T-cell (primary cell): ENCODE results near the gene ATP9B. TPM values are rescaled to one million over a fixed set of nuclear protein-coding genes. Genes with fewer than 3 reads are reported as not detected.
A peak's percentile ranks its signal among the peaks of the same experiment; 100 is the strongest.

ENCODE experiments used
- ATAC-seq, 4 experiments: fragments of 200-7000 bp in 3 of 4; fragments of 150-1000 bp in 1 of 4; cut with Tn5 transposase; replicated peaks in 1 of 4; 1 replicate in 3 of 4; 2 replicates in 1 of 4; pipeline ENCODE4 v1.10.0; 2021; ENCODE audit warnings: moderate library complexity in 3 of 4, mild to moderate bottlenecking in 2 of 4, moderate number of reproducible peaks in 1 of 4
- CTCF ChIA-PET, 2 donors: fragments of 300-600 bp; sonication (Branson Sonifier 250); formaldehyde crosslinking; loops; one replicate each; lab custom pipeline; 2022; ENCODE audit warnings: antibody characterized with exemption in 2 of 2; lab: Charles Lee
- POLR2A ChIA-PET, 2 donors: fragments of 300-600 bp; sonication (Branson Sonifier 250); formaldehyde crosslinking; loops; one replicate each; lab custom pipeline; 2022; ENCODE audit warnings: antibody characterized with exemption in 2 of 2; lab: Charles Lee
- DNase-seq, 35 experiments: peaks; one replicate each; pipeline versions ENCODE4 v3.0.0 to v3.0.0-alpha.2; 2013 to 2023
- H3K27ac ChIP-seq: one replicate; pipeline ENCODE4 v1.5.1; 2013; ENCODE audit warnings: low read length
- H3K27me3 ChIP-seq, 2 experiments: replicated peaks in 1 of 2; 1 replicate in 1 of 2; 2 replicates in 1 of 2; pipeline versions ENCODE4 v1.6.1 to v1.7.0; 2013; ENCODE audit warnings: low read length in 1 of 2, mixed read lengths in 1 of 2; ENCODE audit not compliant: control insufficient read depth in 2 of 2, insufficient read depth in 2 of 2; ENCODE audit errors: extremely low read depth in 1 of 2
- H3K36me3 ChIP-seq, 2 donors: 1 replicate in 1 of 2; 2 replicates in 1 of 2; pipeline versions ENCODE4 v1.6.1 to v1.7.0; 2013; ENCODE audit warnings: low read length in 1 of 2; ENCODE audit not compliant: control insufficient read depth in 2 of 2, insufficient read depth in 1 of 2; ENCODE audit errors: extremely low read depth in 1 of 2
- H3K4me1 ChIP-seq, 2 experiments: 1 replicate in 1 of 2; 2 replicates in 1 of 2; pipeline versions ENCODE4 v1.6.1 to v1.7.0; 2013; ENCODE audit warnings: low read length in 2 of 2, mixed read lengths in 1 of 2; ENCODE audit not compliant: insufficient read depth in 2 of 2, control insufficient read depth in 1 of 2; ENCODE audit errors: extremely low read depth in 1 of 2
- H3K4me3 ChIP-seq, 2 donors: 1 replicate in 1 of 2; 2 replicates in 1 of 2; pipeline versions ENCODE4 v1.5.1 to v1.7.0; 2013; ENCODE audit warnings: mild to moderate bottlenecking in 2 of 2, low read length in 1 of 2, moderate library complexity in 1 of 2; ENCODE audit not compliant: control insufficient read depth in 1 of 2; ENCODE audit errors: extremely low read depth in 1 of 2
- H3K9me3 ChIP-seq: 2 replicates; pipeline ENCODE4 v1.7.0; 2013
- H3K27ac Mint-ChIP-seq, 2 donors: one replicate each; pipeline ENCODE4 v1.8.0; 2020 to 2021; ENCODE audit warnings: mild to moderate bottlenecking in 2 of 2, mixed read lengths in 2 of 2
- H3K27me3 Mint-ChIP-seq, 2 donors: one replicate each; pipeline ENCODE4 v1.8.0; 2021 to 2022; ENCODE audit warnings: mixed read lengths in 2 of 2
- H3K36me3 Mint-ChIP-seq: one replicate; pipeline ENCODE4 v1.8.0; 2021; ENCODE audit warnings: mixed read lengths
- H3K4me1 Mint-ChIP-seq, 3 donors: one replicate each; pipeline ENCODE4 v1.8.0; 2020 to 2022; ENCODE audit warnings: mixed read lengths in 3 of 3, mild to moderate bottlenecking in 1 of 3
- H3K4me3 Mint-ChIP-seq, 3 donors: one replicate each; pipeline ENCODE4 v1.8.0; 2020 to 2022; ENCODE audit warnings: mild to moderate bottlenecking in 3 of 3, mixed read lengths in 3 of 3, moderate library complexity in 3 of 3
- H3K9me3 Mint-ChIP-seq, 3 donors: one replicate each; pipeline ENCODE4 v1.8.0; 2020 to 2022; ENCODE audit warnings: mixed read lengths in 3 of 3
- WGBS: methylation state at CpG from one replicate; pipeline ENCODE4 v1.1.5; 2013; ENCODE audit warnings: missing lambda C conversion rate; ENCODE audit not compliant: insufficient coverage; 5-methylcytosine and 5-hydroxymethylcytosine counted together
- total RNA-seq, 35 experiments: library from RNA in 6 of 35; stranded (reverse) in 6 of 35; fragments of 120-200 nt in 1 of 35; gene quantifications; one replicate each; pipeline versions ENCODE4 v1.2.1 to v1.2.4 and lab custom pipeline; 2013 to 2026

ATP9B gene
- total RNA-seq, 5 donors from 2014 or later (not counting 1 experiment from before 2014, with no cell fraction given): 54.1 to 95.2 (median 65.4) TPM

- no CpG with 5 or more reads among the region's 4 CpGs for WGBS
- DNase-seq (peak in 32 of 35 experiments; percentile 9 to 68 (median 30)), ATAC-seq (peak; percentile 81 to 91 (median 82))
- Mint-ChIP-seq H3K27ac (peak overlapping the region in 1 of 2 donors; percentile 22), H3K36me3 (peaks cover 41% of the 10 kb centered on the region), H3K27me3 (no peaks in the 10 kb centered on the region), H3K9me3 (no peaks in the 10 kb centered on the region), H3K4me3 (no peak overlapping the region), H3K4me1 (peaks cover under 1 to 28% (median 21%) of the 10 kb centered on the region in 3 donors)
- no peak overlapping the region for H3K4me3 ChIP-seq
- H3K36me3 ChIP-seq: peaks cover 3 to 9% of the 10 kb centered on the region in 2 donors
- ChIA-PET POLR2A (no interaction called here), CTCF (interaction anchor here in 1 of 2 donors (0.6 kb wide), 1 partner anchor 30 kb away, joined by 4 read pairs; no protein-coding TSS in a partner anchor)
- no peaks in the 10 kb centered on the region for H3K27me3 ChIP-seq
- H3K9me3 ChIP-seq: no peaks in the 10 kb centered on the region
- peaks cover 0 to 6% of the 10 kb centered on the region in 2 experiments for H3K4me1 ChIP-seq
- no peak overlapping the region for H3K27ac ChIP-seq
Measured at GRCh38 chr18:79139206-79139605, 70.0 kb downstream of the ATP9B start.

DNA sequence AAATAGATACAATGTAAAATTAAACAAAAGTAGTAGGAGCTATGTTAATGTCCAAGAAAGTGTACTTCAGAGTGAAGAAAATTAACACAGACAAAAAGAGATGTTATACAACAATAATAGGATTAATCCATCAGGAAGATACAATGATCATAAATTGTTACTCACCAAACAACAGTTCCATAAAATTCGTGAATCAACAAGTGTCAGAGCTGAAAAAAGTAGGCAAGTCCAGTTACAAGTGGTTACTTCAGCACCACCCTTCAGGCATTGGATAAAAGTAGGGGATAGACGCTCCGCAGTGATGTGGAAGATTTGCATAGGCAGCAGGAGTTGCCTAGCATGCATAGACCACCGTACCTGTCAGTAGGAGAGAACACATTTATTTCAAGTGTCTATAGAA is 77.8 kb downstream of the ATP9B start:
- no CpG with 5 or more reads among the region's 4 CpGs for WGBS
- no peaks in the 10 kb centered on the region for H3K27me3 ChIP-seq
- ATAC-seq: no peak
- Mint-ChIP-seq H3K4me1 (peaks cover 0 to 4% (median 4%) of the 10 kb centered on the region in 3 donors), H3K27me3 (no peaks in the 10 kb centered on the region), H3K36me3 (peaks cover 45% of the 10 kb centered on the region), H3K27ac (no peak overlapping the region), H3K9me3 (no peaks in the 10 kb centered on the region), H3K4me3 (no peak overlapping the region)
- POLR2A ChIA-PET: no interaction called here
- no peak for DNase-seq
- peaks cover 0 to 6% of the 10 kb centered on the region in 2 donors for H3K36me3 ChIP-seq
- H3K4me3 ChIP-seq: no peak overlapping the region
- H3K9me3 ChIP-seq: no peaks in the 10 kb centered on the region
- CTCF ChIA-PET: interaction anchor here in 1 of 2 donors (0.6 kb wide), 1 partner anchor 1066 kb away, joined by 3 read pairs; no protein-coding TSS in a partner anchor
- no peak overlapping the region for H3K27ac ChIP-seq
- no peaks in the 10 kb centered on the region for H3K4me1 ChIP-seq

DNA sequence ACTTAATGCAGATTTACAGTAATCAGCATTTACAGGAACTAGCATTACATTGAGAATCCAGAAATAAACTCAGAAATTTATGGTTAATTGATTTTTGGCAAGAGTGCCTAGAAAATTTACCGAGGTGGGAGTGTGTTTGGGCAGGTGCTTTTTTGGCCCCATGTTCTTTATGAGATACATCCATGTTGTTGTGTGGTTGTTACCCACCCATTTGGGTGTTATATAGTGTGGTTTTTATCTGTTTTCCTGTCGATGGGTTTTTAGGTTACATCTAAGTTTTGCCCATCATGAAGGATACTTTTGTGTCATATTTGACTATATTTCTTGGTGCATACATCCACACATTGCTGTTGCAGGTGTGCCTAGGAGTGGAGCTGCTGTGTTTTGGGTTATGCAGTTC is 82.0 kb downstream of the ATP9B start:
- no peak overlapping the region for H3K27ac ChIP-seq
- H3K27ac Mint-ChIP-seq: no peak overlapping the region

GRCh38 chr18:79156327-79156726 is 87.1 kb downstream of the ATP9B start:
- 100% methylated on average over 2 of the region's 4 CpGs for WGBS
- H3K27ac Mint-ChIP-seq: peak overlapping the region; percentile 25 to 41
- no peaks in the 10 kb centered on the region for H3K9me3 Mint-ChIP-seq
- Histone ChIP-seq H3K36me3 (peaks cover 3 to 16% of the 10 kb centered on the region in 2 donors), H3K27ac (peak overlapping the region; percentile 35), H3K9me3 (no peaks in the 10 kb centered on the region), H3K4me3 (no peak overlapping the region), H3K4me1 (peaks cover 0 to 9% of the 10 kb centered on the region in 2 experiments), H3K27me3 (no peaks in the 10 kb centered on the region)
- ATAC-seq: no peak
- ChIA-PET POLR2A (no interaction called here), CTCF (no interaction called here)
- H3K4me3 Mint-ChIP-seq: no peak overlapping the region
- DNase-seq: no peak
- H3K4me1 Mint-ChIP-seq: peaks cover 8 to 12% (median 9%) of the 10 kb centered on the region in 3 donors
- H3K36me3 Mint-ChIP-seq: peaks cover 42% of the 10 kb centered on the region
- H3K27me3 Mint-ChIP-seq: no peaks in the 10 kb centered on the region

More for the DNA sequence above, 82.0 kb downstream of the ATP9B start:
- no peak for ATAC-seq
- DNase-seq: no peak
- CTCF ChIA-PET: no interaction called here
- H3K4me3 Mint-ChIP-seq: no peak overlapping the region
- Histone ChIP-seq H3K36me3 (peaks cover 0 to 3% of the 10 kb centered on the region in 2 donors), H3K4me3 (no peak overlapping the region), H3K9me3 (no peaks in the 10 kb centered on the region), H3K4me1 (peaks cover 0 to 2% of the 10 kb centered on the region in 2 experiments), H3K27me3 (no peaks in the 10 kb centered on the region)
- peaks cover 41% of the 10 kb centered on the region for H3K36me3 Mint-ChIP-seq
- H3K4me1 Mint-ChIP-seq: peaks cover 2 to 4% (median 4%) of the 10 kb centered on the region in 3 donors
- no peaks in the 10 kb centered on the region for H3K27me3 Mint-ChIP-seq
- H3K9me3 Mint-ChIP-seq: no peaks in the 10 kb centered on the region
- POLR2A ChIA-PET: no interaction called here
- WGBS: 60% methylated on average over 1 of the region's 2 CpGs

- H3K27ac ChIP-seq: no peak overlapping the region
- no peaks in the 10 kb centered on the region for H3K27me3 Mint-ChIP-seq
- CTCF ChIA-PET: no interaction called here
- H3K36me3 ChIP-seq: peaks cover 18 to 28% of the 10 kb centered on the region in 2 donors
- H3K4me1 ChIP-seq: no peaks in the 10 kb centered on the region
- H3K36me3 Mint-ChIP-seq: peaks cover 43% of the 10 kb centered on the region
- H3K27me3 ChIP-seq: no peaks in the 10 kb centered on the region
- WGBS: no CpG with 5 or more reads among the region's 1 CpG
- H3K4me3 ChIP-seq: no peak overlapping the region
- H3K4me3 Mint-ChIP-seq: no peak overlapping the region
- H3K4me1 Mint-ChIP-seq: peaks cover 0 to 2% (median 0%) of the 10 kb centered on the region in 3 donors
- H3K9me3 ChIP-seq: no peaks in the 10 kb centered on the region
- POLR2A ChIA-PET: no interaction called here
- ATAC-seq (no peak), DNase-seq (no peak)
- no peaks in the 10 kb centered on the region for H3K9me3 Mint-ChIP-seq
- H3K27ac Mint-ChIP-seq: no peak overlapping the region
Measured at GRCh38 chr18:79164706-79165105, 95.5 kb downstream of the ATP9B start.

DNA sequence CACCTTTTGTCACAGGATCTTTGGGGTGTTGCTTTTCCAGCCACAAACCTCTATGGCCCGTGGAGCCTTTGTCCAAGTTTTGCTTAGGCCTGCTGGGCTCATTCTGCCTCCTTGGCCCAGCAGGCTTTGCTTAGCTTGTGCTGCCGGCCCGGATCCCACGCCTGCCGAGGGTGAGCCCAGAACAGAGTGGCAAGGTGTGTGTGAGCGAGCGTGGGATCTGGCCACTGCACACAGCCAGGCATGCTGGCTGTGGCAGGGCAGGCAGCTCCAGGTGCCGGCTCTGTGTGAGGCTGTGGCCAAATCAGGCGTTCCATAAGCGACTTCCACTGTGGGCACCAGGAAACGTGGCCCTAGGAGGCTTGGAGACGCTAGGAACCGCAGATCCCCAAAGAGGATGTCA is 97.5 kb downstream of the ATP9B start:
- no peaks in the 10 kb centered on the region for H3K9me3 Mint-ChIP-seq
- Histone ChIP-seq H3K9me3 (no peaks in the 10 kb centered on the region), H3K27ac (no peak overlapping the region), H3K4me1 (no peaks in the 10 kb centered on the region), H3K4me3 (no peak overlapping the region), H3K36me3 (peaks cover 18 to 30% of the 10 kb centered on the region in 2 donors), H3K27me3 (no peaks in the 10 kb centered on the region)
- H3K27me3 Mint-ChIP-seq: no peaks in the 10 kb centered on the region
- POLR2A ChIA-PET: no interaction called here
- WGBS: 99% methylated on average over 13 of the region's 13 CpGs
- H3K27ac Mint-ChIP-seq: no peak overlapping the region
- no peak overlapping the region for H3K4me3 Mint-ChIP-seq
- DNase-seq (no peak), ATAC-seq (no peak)
- CTCF ChIA-PET: no interaction called here
- peaks cover 3 to 5% (median 4%) of the 10 kb centered on the region in 3 donors for H3K4me1 Mint-ChIP-seq
- H3K36me3 Mint-ChIP-seq: peaks cover 50% of the 10 kb centered on the region
